Measurements from ENCODE around the gene GINS1. TPM values are rescaled to one million over a fixed set of nuclear protein-coding genes. Genes with fewer than 3 reads are reported as not detected.

The GINS1 gene
- 6.2 and 20.5 TPM in 2 replicates for total RNA-seq

DNA sequence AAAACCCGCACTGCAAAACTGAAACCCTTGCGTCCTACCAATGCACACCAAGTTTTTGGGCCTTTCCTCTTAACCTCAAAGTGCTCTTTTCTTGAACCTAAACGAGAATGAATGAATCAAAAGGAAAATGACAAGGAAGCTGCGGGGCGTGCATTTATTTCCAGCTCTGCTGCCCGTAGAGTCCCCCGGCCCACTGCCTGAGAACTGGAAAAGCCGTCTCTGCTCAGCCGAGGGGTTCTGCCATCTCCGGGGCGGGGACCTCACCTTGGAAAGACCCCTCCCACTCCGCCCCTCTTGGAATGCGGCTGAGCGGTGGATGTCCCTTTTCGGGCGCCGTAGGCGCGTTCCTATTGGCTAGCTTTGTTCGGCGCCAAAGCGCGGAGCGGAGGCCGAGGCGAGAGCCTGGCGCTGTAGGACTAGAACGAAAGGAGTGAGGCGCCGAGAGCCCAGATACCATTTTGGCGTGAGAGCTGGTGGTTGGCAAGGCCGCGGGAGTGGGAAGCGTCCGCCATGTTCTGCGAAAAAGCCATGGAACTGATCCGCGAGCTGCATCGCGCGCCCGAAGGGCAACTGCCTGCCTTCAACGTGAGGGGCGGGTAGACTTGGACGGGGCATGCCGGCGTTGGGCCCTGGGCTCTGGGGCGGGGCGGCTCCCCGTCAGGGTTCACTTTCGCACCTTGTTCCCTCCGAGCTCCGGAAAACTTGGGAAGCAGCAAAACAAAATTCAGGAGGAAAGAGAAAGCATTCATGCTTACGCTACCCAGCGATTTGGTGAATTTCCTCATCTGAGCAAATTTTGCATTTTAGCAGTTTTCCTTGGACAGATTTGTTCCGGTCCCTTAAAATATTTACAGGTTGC, at the start of gene GINS1:
Gene GINS1, plus strand, starts transcription at position 363 of the 859 bp plus-strand sequence. Its CDS starts 148 bp downstream, at position 511.

DNA sequence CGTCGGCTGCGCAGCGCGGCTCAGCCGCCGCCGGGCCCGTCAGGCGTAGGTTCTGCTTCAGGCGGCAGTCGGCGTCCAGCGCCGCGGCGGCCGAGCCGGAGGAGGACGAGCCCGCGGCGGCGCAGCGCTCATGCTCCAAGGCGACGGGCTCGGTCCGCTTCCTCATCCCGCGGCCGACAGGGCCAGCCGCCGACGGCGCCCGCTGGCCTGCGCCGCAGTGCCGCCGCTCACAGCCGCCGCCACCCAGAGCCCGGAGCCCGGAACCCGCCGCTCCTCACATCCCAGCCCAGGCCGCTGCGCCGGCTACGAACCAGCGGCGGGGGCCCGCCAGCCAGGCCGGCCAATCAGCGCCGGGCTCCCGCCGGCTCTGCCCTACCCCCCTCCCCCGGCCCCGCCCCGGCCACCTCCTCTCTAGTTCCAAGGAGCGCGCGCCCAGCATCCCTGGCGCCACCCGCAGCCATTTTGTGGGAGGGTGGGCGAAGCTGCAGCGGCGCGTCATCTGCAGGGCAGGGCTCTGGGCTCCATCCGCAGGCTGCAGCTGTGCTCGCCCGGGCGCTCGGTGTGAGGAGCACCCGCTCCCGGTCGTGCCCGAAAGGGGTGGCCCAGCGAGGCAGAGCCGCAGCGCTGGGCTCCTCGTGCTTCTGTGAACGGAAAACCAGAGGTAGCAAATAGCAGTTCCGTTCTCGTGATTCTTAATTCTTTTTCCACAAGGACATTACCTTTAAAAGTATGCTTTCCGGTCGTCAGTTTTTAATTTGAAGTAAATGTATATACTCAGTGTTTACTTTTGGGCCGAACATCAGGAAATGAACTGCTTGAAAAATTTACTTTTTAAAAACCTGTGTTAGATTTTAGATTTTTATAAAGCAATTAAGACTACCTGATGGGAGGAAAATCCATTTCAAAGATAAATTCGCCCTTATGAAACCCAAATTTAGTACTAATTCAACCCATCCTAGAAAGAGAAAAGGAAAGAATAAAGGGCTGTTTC, 16.6 kb upstream of the GINS1 start, which contains the start of gene ABHD12:
Gene ABHD12, minus strand, starts transcription at position 298 of the 991 bp plus-strand sequence. Its CDS starts 132 bp downstream, at position 166.

Other genes starting within 250 kb of the GINS1 start
- gene ENTPD6, start 212.0 kb upstream of the GINS1 start, total RNA-seq, result 37.8 and 48.3 TPM in 2 replicates
- gene PYGB, start 159.6 kb upstream of the GINS1 start, total RNA-seq, result 99.3 and 99.8 TPM in 2 replicates
- gene ABHD12, start 16.8 kb upstream of the GINS1 start, total RNA-seq, result 18.6 and 23.2 TPM in 2 replicates
- 10.5 and 15.7 TPM in 2 replicates for gene NINL, start 177.9 kb downstream of the GINS1 start, total RNA-seq
- 7.8 and 8.1 TPM in 2 replicates for gene NANP, start 216.3 kb downstream of the GINS1 start, total RNA-seq

Measured in vein endothelial cell (primary cell).